ENCODE results near the gene FAAH. TPM values are rescaled to one million over a fixed set of nuclear protein-coding genes. Genes with fewer than 3 reads are reported as not detected.

The FAAH gene
- polyA plus RNA-seq, 1 experiment, result 0.06 TPM

DNA sequence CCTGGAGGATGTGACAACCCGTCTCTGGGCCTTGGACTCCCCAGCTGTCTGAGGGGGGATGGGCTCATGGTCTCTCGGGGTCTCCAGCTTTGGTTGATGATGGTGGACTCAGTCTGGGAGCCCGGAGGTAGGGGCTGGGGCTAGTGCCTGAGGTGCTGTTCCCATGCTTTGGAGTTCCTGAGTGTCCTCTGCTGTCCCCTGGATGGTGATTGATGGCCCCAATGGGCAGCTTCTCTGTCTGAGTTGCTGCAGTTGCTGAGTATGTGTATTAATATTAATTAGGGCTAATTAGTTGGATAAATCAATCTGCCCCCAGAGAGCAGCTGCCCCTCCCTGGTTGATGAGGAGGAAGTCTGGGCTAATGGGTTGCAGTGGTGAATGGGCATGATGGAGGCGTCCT, 30.6 kb downstream of the FAAH start:
- Histone ChIP-seq H3K9me3 (ENCODE audit: control insufficient read depth, insufficient read depth, low read length) (no peaks in the 10 kb centered on the region; the same call in 1 of the 2 replicates), H3K27me3 (ENCODE audit: control insufficient read depth, insufficient read depth, low read length) (peaks cover 16% of the 10 kb centered on the region), H3K27ac (ENCODE audit: low read depth, low read length) (no peak overlapping the region), H3K4me3 (ENCODE audit: low read depth, low read length) (no peak overlapping the region)
- POLR2A ChIA-PET, result no interaction called here
- TF ChIP-seq, protein P1, sequence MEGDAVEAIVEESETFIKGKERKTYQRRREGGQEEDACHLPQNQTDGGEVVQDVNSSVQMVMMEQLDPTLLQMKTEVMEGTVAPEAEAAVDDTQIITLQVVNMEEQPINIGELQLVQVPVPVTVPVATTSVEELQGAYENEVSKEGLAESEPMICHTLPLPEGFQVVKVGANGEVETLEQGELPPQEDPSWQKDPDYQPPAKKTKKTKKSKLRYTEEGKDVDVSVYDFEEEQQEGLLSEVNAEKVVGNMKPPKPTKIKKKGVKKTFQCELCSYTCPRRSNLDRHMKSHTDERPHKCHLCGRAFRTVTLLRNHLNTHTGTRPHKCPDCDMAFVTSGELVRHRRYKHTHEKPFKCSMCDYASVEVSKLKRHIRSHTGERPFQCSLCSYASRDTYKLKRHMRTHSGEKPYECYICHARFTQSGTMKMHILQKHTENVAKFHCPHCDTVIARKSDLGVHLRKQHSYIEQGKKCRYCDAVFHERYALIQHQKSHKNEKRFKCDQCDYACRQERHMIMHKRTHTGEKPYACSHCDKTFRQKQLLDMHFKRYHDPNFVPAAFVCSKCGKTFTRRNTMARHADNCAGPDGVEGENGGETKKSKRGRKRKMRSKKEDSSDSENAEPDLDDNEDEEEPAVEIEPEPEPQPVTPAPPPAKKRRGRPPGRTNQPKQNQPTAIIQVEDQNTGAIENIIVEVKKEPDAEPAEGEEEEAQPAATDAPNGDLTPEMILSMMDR (IDR thresholded peaks at IDR 0.05; ENCODE audit: low read depth, low read length), result no peak
- no peak for DNase-seq (ENCODE audit: low read depth, low spot score)
- CTCF ChIA-PET, result no interaction called here

DNA sequence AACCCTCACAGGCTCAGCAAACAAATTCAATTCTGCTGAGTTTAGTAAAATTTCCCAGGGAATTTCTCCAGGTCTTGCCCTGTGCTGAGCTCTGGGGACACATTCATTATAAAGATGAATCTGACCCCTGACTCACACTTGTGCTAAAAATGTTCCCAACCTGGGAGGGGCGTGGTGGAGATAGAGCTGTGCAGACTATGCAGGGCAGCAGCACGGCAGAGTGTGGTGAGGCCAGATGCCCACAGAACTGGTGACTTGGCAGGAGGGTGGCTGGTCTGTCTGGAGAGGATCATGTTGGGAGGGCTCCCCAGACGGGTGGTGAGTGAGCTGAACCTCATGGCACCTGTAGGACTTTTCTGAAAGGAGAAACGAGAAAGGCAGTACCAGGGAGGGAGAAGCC, 31.6 kb downstream of the FAAH start:
- ChIA-PET POLR2A (no interaction called here), CTCF (no interaction called here)
- no peak for DNase-seq (ENCODE audit: low read depth, low spot score)
- Histone ChIP-seq H3K27ac (ENCODE audit: low read depth, low read length) (no peak overlapping the region), H3K27me3 (ENCODE audit: control insufficient read depth, insufficient read depth, low read length) (peaks cover 18% of the 10 kb centered on the region), H3K4me3 (ENCODE audit: low read depth, low read length) (no peak overlapping the region), H3K9me3 (ENCODE audit: control insufficient read depth, insufficient read depth, low read length) (no peaks in the 10 kb centered on the region; the same call in 1 of the 2 replicates)
- TF ChIP-seq, protein P1 (IDR thresholded peaks at IDR 0.05; ENCODE audit: low read depth, low read length), result no peak

DNA sequence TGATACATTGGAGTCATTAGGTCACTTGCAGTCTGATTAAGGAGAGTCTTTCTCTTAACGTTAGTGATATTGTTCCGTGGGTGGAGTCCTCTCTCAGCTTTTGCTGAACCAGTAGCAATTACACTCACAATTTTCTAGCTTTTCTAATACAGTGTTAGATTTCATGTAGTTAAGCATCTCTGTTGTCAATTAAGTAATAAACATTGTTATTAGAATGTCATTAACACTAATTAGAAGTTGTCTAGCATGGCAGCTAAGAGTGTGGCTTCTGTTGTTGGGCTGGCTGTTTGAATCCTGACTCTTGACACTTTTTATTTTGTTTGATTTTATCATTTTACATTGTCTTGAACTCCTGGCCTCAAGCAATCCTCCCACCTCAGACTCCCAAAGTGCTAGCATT, 33.4 kb downstream of the FAAH start:
- Histone ChIP-seq H3K4me3 (ENCODE audit: low read depth, low read length) (no peak overlapping the region), H3K27ac (ENCODE audit: low read depth, low read length) (no peak overlapping the region), H3K9me3 (ENCODE audit: control insufficient read depth, insufficient read depth, low read length) (no peaks in the 10 kb centered on the region; the same call in 1 of the 2 replicates), H3K27me3 (ENCODE audit: control insufficient read depth, insufficient read depth, low read length) (peaks cover 20% of the 10 kb centered on the region)
- POLR2A ChIA-PET, result no interaction called here
- DNase-seq (ENCODE audit: low read depth, low spot score), result no peak
- CTCF ChIA-PET, result interaction anchor here (0.6 kb wide), 1 partner anchor 287 kb away, joined by 5 read pairs; no protein-coding TSS in a partner anchor
- TF ChIP-seq, protein P1 (IDR thresholded peaks at IDR 0.05; ENCODE audit: low read depth, low read length), result no peak

DNA sequence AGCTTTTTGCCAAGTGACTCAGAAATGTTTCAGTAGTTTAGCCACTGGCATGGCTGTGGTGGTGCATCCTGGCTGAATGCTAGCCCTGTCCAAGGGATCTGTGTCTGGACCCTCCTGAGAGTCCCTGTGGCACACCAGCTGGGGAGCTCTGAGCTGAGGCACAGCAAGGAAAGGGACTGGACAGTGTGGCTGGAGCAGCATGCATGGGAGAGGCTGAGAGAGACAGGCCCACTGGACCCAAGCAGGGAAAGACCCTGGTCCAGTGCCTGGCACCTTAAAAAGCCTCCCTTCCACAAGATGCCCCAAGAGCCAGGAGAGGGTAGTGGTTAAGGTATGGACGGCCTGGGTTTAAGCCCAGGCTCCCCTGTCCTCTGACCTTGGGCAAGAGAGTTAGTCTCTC, 35.3 kb downstream of the FAAH start:
- CTCF ChIA-PET, result no interaction called here
- peaks cover 17% of the 10 kb centered on the region for H3K27me3 ChIP-seq (ENCODE audit: control insufficient read depth, insufficient read depth, low read length)
- H3K27ac ChIP-seq (ENCODE audit: low read depth, low read length), result no peak overlapping the region
- POLR2A ChIA-PET, result no interaction called here
- no peak overlapping the region for H3K4me3 ChIP-seq (ENCODE audit: low read depth, low read length)
- TF ChIP-seq, protein P1 (IDR thresholded peaks at IDR 0.05; ENCODE audit: low read depth, low read length), result no peak
- no peak for DNase-seq (ENCODE audit: low read depth, low spot score)
- H3K9me3 ChIP-seq (ENCODE audit: control insufficient read depth, insufficient read depth, low read length), result no peaks in the 10 kb centered on the region; the same call in 1 of the 2 replicates

DNA sequence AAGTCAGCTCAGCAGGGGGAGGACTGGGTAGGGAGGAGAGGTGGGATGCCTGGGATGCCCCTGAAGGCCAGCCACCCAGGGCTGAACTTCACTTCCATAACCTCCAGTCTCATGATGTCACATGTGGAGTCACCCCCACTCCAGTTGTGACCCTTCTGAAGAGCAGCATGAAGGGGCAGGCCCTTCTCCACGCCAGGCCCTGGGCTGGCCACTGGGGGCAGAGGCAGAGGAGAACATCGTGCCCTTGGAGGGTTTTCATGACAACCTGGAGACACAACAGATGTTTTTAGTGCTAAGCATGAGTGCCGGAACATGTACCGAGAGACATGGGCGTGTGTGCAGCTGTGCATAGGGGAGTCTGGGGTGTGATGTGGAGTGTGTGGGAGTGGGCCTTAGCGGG, 37.6 kb downstream of the FAAH start:
- ChIA-PET CTCF (interaction anchor here (1.0 to 2.5 kb wide), 3 partner anchors 10 to 12 kb away, joined by 3 to 9 read pairs (median 4); no protein-coding TSS in a partner anchor), POLR2A (no interaction called here)
- H3K27me3 ChIP-seq (ENCODE audit: control insufficient read depth, insufficient read depth, low read length), result peaks cover 26% of the 10 kb centered on the region
- no peak for DNase-seq (ENCODE audit: low read depth, low spot score)
- no peak overlapping the region for H3K27ac ChIP-seq (ENCODE audit: low read depth, low read length)
- H3K4me3 ChIP-seq (ENCODE audit: low read depth, low read length), result no peak overlapping the region
- TF ChIP-seq, protein P1 (IDR thresholded peaks at IDR 0.05; ENCODE audit: low read depth, low read length), result no peak
- H3K9me3 ChIP-seq (ENCODE audit: control insufficient read depth, insufficient read depth, low read length), result no peaks in the 10 kb centered on the region; the same call in 1 of the 2 replicates

Measured in AG04450 (cell line).